Endothelial cell of umbilical vein (primary cell): ENCODE results near the gene UVRAG.

Experiments used
- CTCF ChIP-seq, 2 donors: IDR thresholded peaks; 1 replicate in 1 of 2; 2 replicates in 1 of 2; pipeline ENCODE4 v1.5.1; 2011; ENCODE audit warnings: low read length in 2 of 2, mild to moderate bottlenecking in 2 of 2, moderate library complexity in 2 of 2, control low read depth in 1 of 2, inconsistent platforms in 1 of 2, low read depth in 1 of 2; ENCODE audit not compliant: insufficient read depth in 1 of 2; ENCODE audit errors: extremely low read depth in 1 of 2
- EZH2 ChIP-seq: IDR thresholded peaks from 2 replicates; pipeline ENCODE4 v1.6.1; 2012; ENCODE audit warnings: borderline replicate concordance, low read depth, mild to moderate bottlenecking, moderate library complexity, low read length, inconsistent platforms; ENCODE audit not compliant: severe bottlenecking
- MAX ChIP-seq: IDR thresholded peaks from 2 replicates; pipeline ENCODE4 v1.6.1; 2011; ENCODE audit not compliant: insufficient read depth, insufficient read length
- MYC ChIP-seq: IDR thresholded peaks from one replicate; pipeline ENCODE4 v1.6.1; 2011; ENCODE audit warnings: mild to moderate bottlenecking, low read depth, low read length
- POLR2A ChIP-seq: IDR thresholded peaks from 2 replicates; pipeline ENCODE4 v1.6.1; 2012; ENCODE audit warnings: low read depth, mild to moderate bottlenecking, control low read depth, low read length

GRCh38 chr11:75836417-75836816 is 21.4 kb downstream of the UVRAG start:
- TF ChIP-seq CTCF (IDR thresholded peaks at IDR 0.05; ENCODE audit: extremely low read depth in 1 of 2, insufficient read depth in 1 of 2, low read depth in 1 of 2, low read length in 2 of 2): no peak
- TF ChIP-seq POLR2A: no peak
- no peak for TF ChIP-seq MYC
- no peak for TF ChIP-seq MAX
- no peak for TF ChIP-seq EZH2
